ENCODE data around the gene FBXO47. TPM values are rescaled to one million over a fixed set of nuclear protein-coding genes. Genes with fewer than 3 reads are reported as not detected.

FBXO47 gene
- total and polyA plus RNA-seq, 9 donors: not detected

Other genes with a start within 250 kb of the FBXO47 start
- 6.4 TPM for gene CISD3, start 237.1 kb downstream of the FBXO47 start, total RNA-seq
- gene CISD3, start 237.1 kb downstream of the FBXO47 start, polyA plus RNA-seq (ENCODE audit: insufficient read depth in 1 of 8, insufficient read length in 8 of 8, low replicate concordance in 1 of 8): 10 to 100 TPM; 12.9 to 21.2 (median 15.1) TPM
- 15.2 TPM for gene PCGF2, start 219.1 kb downstream of the FBXO47 start, total RNA-seq
- 10 to 100 TPM; 24.7 to 56.5 (median 44.1) TPM for gene PCGF2, start 219.1 kb downstream of the FBXO47 start, polyA plus RNA-seq (ENCODE audit: insufficient read depth in 1 of 8, insufficient read length in 8 of 8, low replicate concordance in 1 of 8)
- gene PSMB3, start 214.7 kb downstream of the FBXO47 start, total RNA-seq: 159 TPM
- 10 to 100 TPM; 70.3 to 90.7 (median 76.4) TPM for gene PSMB3, start 214.7 kb downstream of the FBXO47 start, polyA plus RNA-seq (ENCODE audit: insufficient read depth in 1 of 8, insufficient read length in 8 of 8, low replicate concordance in 1 of 8)
- 36.2 TPM for gene PIP4K2B, start 167.8 kb downstream of the FBXO47 start, total RNA-seq
- 10 to 100 TPM; 55.1 to 73.5 (median 66.9) TPM for gene PIP4K2B, start 167.8 kb downstream of the FBXO47 start, polyA plus RNA-seq (ENCODE audit: insufficient read depth in 1 of 8, insufficient read length in 8 of 8, low replicate concordance in 1 of 8)
- gene CWC25, start 142.1 kb downstream of the FBXO47 start, total RNA-seq: 9.2 TPM
- gene CWC25, start 142.1 kb downstream of the FBXO47 start, polyA plus RNA-seq (ENCODE audit: insufficient read depth in 1 of 8, insufficient read length in 8 of 8, low replicate concordance in 1 of 8): 10 to 100 TPM; 13.6 to 18.6 (median 14.4) TPM
- gene RPL23, start 113.7 kb downstream of the FBXO47 start, total RNA-seq: 3,946 TPM
- gene RPL23, start 113.7 kb downstream of the FBXO47 start, polyA plus RNA-seq (ENCODE audit: insufficient read depth in 1 of 8, insufficient read length in 8 of 8, low replicate concordance in 1 of 8): 1,000 to 10,000 TPM; 2,460 to 3,568 (median 2,819) TPM
- 37.6 TPM for gene LASP1, start 97.3 kb downstream of the FBXO47 start, total RNA-seq
- gene LASP1, start 97.3 kb downstream of the FBXO47 start, polyA plus RNA-seq (ENCODE audit: insufficient read depth in 1 of 8, insufficient read length in 8 of 8, low replicate concordance in 1 of 8): 100 to 1,000 TPM in 1 of 8 donors, 10 to 100 TPM in 7; 69.4 to 118 (median 82.5) TPM
- gene PLXDC1, start 184.2 kb upstream of the FBXO47 start, total RNA-seq: 2.0 TPM
- gene PLXDC1, start 184.2 kb upstream of the FBXO47 start, polyA plus RNA-seq (ENCODE audit: insufficient read depth in 1 of 8, insufficient read length in 8 of 8, low replicate concordance in 1 of 8): 1 to 10 TPM; 3.6 to 8.7 (median 5.6) TPM
- gene ARL5C, start 198.8 kb upstream of the FBXO47 start, total RNA-seq: 0.31 TPM
- gene ARL5C, start 198.8 kb upstream of the FBXO47 start, polyA plus RNA-seq (ENCODE audit: insufficient read depth in 1 of 8, insufficient read length in 8 of 8, low replicate concordance in 1 of 8): under 1 TPM in 5 of 8 donors, not detected in 3; 0.24 to 0.53 (median 0.37) TPM
- 151 TPM for gene CACNB1, start 230.3 kb upstream of the FBXO47 start, total RNA-seq
- 100 to 1,000 TPM; 114 to 227 (median 200) TPM for gene CACNB1, start 230.3 kb upstream of the FBXO47 start, polyA plus RNA-seq (ENCODE audit: insufficient read depth in 1 of 8, insufficient read length in 8 of 8, low replicate concordance in 1 of 8)
- gene RPL19, start 232.9 kb upstream of the FBXO47 start, total RNA-seq: 4,258 TPM
- gene RPL19, start 232.9 kb upstream of the FBXO47 start, polyA plus RNA-seq (ENCODE audit: insufficient read depth in 1 of 8, insufficient read length in 8 of 8, low replicate concordance in 1 of 8): 1,000 to 10,000 TPM; 2,380 to 3,083 (median 2,667) TPM